ENCODE results near the gene PLP2. TPM values are rescaled to one million over a fixed set of nuclear protein-coding genes. Genes with fewer than 3 reads are reported as not detected.

Gene PLP2
- total RNA-seq, 2 donors from 2014 or later = 157 to 227 TPM

DNA sequence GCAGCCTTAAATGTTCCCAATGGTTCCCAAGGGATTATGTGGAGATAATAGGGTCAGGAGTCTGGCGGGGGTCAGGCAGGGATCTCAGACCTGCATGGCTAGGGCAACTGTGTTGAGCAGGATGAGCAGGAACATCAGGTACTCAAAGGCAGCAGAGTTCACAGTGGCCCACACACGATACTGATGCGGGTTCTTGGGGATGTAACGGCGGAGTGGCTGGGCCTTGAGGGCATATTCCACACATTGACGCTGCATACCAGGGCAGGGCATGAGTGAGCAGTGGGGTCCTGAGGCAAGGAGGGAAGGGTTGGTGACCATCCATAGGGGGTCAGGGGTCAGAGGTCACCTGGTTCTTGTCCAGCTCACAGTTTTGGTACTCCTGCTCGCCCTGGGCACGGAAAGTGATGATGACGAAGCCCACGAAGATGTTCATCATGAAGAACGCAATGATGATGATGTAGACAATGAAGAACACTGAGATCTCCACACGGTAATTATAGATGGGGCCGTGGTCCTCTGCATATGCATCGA, 43.4 kb downstream of the PLP2 start:
- no peaks in the 10 kb centered on the region for H3K4me1 ChIP-seq
- no peak overlapping the region for H3K9ac ChIP-seq (ENCODE audit: low read depth in 2 of 2, low read length in 2 of 2)
- DNase-seq = no peak
- H3K27me3 ChIP-seq = no peaks in the 10 kb centered on the region
- intact Hi-C loops (cut with DNase I) = no loop called here
- H3K4me3 ChIP-seq = no peak overlapping the region
- H3K27ac ChIP-seq = no peak overlapping the region
- H3K36me3 ChIP-seq = no peaks in the 10 kb centered on the region
- H3K9me3 ChIP-seq = no peaks in the 10 kb centered on the region
- TF ChIP-seq, protein P1, sequence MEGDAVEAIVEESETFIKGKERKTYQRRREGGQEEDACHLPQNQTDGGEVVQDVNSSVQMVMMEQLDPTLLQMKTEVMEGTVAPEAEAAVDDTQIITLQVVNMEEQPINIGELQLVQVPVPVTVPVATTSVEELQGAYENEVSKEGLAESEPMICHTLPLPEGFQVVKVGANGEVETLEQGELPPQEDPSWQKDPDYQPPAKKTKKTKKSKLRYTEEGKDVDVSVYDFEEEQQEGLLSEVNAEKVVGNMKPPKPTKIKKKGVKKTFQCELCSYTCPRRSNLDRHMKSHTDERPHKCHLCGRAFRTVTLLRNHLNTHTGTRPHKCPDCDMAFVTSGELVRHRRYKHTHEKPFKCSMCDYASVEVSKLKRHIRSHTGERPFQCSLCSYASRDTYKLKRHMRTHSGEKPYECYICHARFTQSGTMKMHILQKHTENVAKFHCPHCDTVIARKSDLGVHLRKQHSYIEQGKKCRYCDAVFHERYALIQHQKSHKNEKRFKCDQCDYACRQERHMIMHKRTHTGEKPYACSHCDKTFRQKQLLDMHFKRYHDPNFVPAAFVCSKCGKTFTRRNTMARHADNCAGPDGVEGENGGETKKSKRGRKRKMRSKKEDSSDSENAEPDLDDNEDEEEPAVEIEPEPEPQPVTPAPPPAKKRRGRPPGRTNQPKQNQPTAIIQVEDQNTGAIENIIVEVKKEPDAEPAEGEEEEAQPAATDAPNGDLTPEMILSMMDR (IDR thresholded peaks at IDR 0.05) = no peak

- H3K36me3 ChIP-seq = no peaks in the 10 kb centered on the region
- intact Hi-C loops (cut with DNase I) = no loop called here
- H3K4me1 ChIP-seq = no peaks in the 10 kb centered on the region
- TF ChIP-seq, protein P1 (IDR thresholded peaks at IDR 0.05) = no peak
- no peaks in the 10 kb centered on the region for H3K27me3 ChIP-seq
- H3K27ac ChIP-seq = no peak overlapping the region
- no peak overlapping the region for H3K9ac ChIP-seq (ENCODE audit: low read depth in 2 of 2, low read length in 2 of 2)
- no peak overlapping the region for H3K4me3 ChIP-seq
- DNase-seq = no peak
- no peaks in the 10 kb centered on the region for H3K9me3 ChIP-seq
These were observed 48.4 kb downstream of the PLP2 start for GRCh38 chrX:49220100-49220499.

DNA sequence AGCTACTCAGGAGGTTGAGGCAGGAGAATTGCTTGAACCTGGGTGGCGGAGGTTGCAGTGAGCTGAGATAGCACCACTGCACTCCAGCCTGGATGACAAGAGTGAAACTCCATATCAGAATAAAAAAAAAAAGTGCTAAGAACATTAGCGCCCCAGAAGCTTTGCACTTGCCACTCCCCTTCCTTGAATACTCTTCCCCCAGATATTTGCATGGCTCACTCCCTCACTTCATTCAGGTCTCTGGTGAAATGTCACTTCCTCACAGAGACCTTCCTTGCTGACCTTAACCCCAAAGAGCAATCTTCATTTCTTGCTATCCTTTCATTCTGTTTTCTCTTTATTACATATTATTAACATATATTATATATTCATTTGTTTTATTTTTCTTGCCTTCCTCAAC, 50.2 kb downstream of the PLP2 start:
- DNase-seq = no peak
- H3K4me3 ChIP-seq = no peak overlapping the region
- no peak overlapping the region for H3K27ac ChIP-seq
- intact Hi-C loops (cut with DNase I) = no loop called here
- TF ChIP-seq, protein P1 (IDR thresholded peaks at IDR 0.05) = no peak
- no peaks in the 10 kb centered on the region for H3K9me3 ChIP-seq
- no peaks in the 10 kb centered on the region for H3K36me3 ChIP-seq
- H3K9ac ChIP-seq (ENCODE audit: low read depth in 2 of 2, low read length in 2 of 2) = no peak overlapping the region
- no peaks in the 10 kb centered on the region for H3K4me1 ChIP-seq
- H3K27me3 ChIP-seq = no peaks in the 10 kb centered on the region

Other genes with a start within 250 kb of the PLP2 start
- gene OTUD5, start 214.3 kb upstream of the PLP2 start, total RNA-seq = 10 to 100 TPM; 40.2 to 40.9 TPM
- gene KCND1, start 200.1 kb upstream of the PLP2 start, total RNA-seq = 1 to 10 TPM in 1 of 2 donors, under 1 TPM in 1; 0.90 to 1.0 TPM
- gene GRIPAP1, start 169.6 kb upstream of the PLP2 start, total RNA-seq = 10 to 100 TPM; 32.0 to 36.9 TPM
- 10 to 100 TPM; 22.4 to 28.5 TPM for gene TFE3, start 128.5 kb upstream of the PLP2 start, total RNA-seq
- gene CCDC120, start 112.9 kb upstream of the PLP2 start, total RNA-seq = 10 to 100 TPM; 11.3 to 11.8 TPM
- 1 to 10 TPM; 7.0 to 9.9 TPM for gene PRAF2, start 97.9 kb upstream of the PLP2 start, total RNA-seq
- gene WDR45, start 92.0 kb upstream of the PLP2 start, total RNA-seq = 10 to 100 TPM; 40.6 to 46.9 TPM
- gene GPKOW, start 48.2 kb upstream of the PLP2 start, total RNA-seq = 10 to 100 TPM; 25.0 to 27.6 TPM
- gene MAGIX, start 9.1 kb upstream of the PLP2 start, total RNA-seq = 10 to 100 TPM in 1 of 2 donors, 1 to 10 TPM in 1; 4.3 to 14.7 TPM
- gene PRICKLE3, start 14.5 kb downstream of the PLP2 start, total RNA-seq = 10 to 100 TPM; 16.7 to 25.5 TPM
- 1 to 10 TPM; 6.4 to 7.4 TPM for gene SYP, start 28.3 kb downstream of the PLP2 start, total RNA-seq
- 1 to 10 TPM; 1.0 TPM for gene CACNA1F, start 61.4 kb downstream of the PLP2 start, total RNA-seq
- 10 to 100 TPM; 17.6 to 22.6 TPM for gene CCDC22, start 63.6 kb downstream of the PLP2 start, total RNA-seq
- gene FOXP3, start 92.8 kb downstream of the PLP2 start, total RNA-seq = under 1 TPM; 0.21 to 0.30 TPM
- gene PPP1R3F, start 97.9 kb downstream of the PLP2 start, total RNA-seq = 1 to 10 TPM; 1.9 to 2.8 TPM
- gene GAGE10, start 131.7 kb downstream of the PLP2 start, total RNA-seq = not detected
- gene GAGE12J, start 150.1 kb downstream of the PLP2 start, total RNA-seq = not detected
- not detected for gene GAGE13, start 159.7 kb downstream of the PLP2 start, total RNA-seq